ENCODE measurements around the gene DRAM1.
"Not testable (repeated sequence)": the region's sequence is repeated elsewhere in the genome, so short reads cannot be mapped to it uniquely, and the experiment has no call there.

Gene DRAM1

DNA sequence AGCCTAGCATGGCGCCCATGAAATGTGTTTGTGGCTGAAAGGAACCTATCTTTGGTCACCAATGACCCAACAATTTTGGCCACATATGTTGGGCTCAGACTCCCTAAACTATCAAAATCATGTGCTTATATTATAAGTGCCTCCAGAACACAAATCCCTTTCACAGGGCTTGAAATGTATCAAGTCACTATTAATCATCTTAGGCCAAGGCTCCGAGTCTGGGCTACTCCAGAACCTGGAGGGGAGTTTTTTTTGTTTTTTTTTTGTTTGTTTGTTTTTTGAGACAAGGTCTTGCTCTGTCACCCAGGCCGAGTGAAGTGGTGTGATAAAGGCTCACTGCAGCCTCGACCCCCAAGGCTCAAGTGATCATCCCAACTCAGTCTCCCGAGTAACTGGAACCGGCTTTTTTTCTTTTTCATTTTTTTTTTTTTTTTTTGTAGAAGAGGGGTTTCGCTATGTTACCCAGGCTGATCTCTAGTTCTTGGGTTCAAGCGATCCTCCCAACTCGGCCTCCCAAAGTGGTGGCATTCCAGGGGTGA, 989 bp upstream of the DRAM1 start:
- peak overlapping the region; percentile 95 for H3K4me3 ChIP-seq (ENCODE audit: low read length)
- TF ChIP-seq CTCF (conservative IDR thresholded peaks at IDR 0.05; ENCODE audit: low read length): no peak
- DNase-seq (ENCODE audit: low read depth): no peak

DNA sequence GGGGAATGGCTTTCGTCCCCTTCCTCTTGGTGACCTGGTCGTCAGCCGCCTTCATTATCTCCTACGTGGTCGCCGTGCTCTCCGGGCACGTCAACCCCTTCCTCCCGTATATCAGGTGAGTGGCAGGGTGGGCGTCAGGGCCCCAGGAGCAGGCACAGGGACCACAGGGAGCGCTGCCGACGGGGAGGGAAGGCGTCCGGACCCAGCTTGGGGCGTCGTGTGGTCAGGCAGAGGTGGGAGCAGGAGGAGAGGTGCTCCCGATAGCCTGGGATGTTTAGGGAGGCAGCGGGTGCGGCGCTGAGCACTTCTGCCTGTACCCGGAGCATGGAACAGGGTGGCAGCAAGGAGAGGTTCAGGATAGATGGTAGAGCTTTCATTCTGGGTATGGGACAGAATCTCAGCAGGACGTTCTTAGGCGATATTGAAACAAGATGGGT, 444 bp downstream of the DRAM1 start:
- H3K4me3 ChIP-seq (ENCODE audit: low read length): peak overlapping the region; percentile 95
- peak; percentile 18 for DNase-seq (ENCODE audit: low read depth)
- TF ChIP-seq CTCF (conservative IDR thresholded peaks at IDR 0.05; ENCODE audit: low read length): no peak

- no peak for TF ChIP-seq CTCF (conservative IDR thresholded peaks at IDR 0.05; ENCODE audit: low read length)
- H3K4me3 ChIP-seq (ENCODE audit: low read length): peak overlapping the region; percentile 95
- peak; percentile 32 for DNase-seq (ENCODE audit: low read depth)
Measured at GRCh38 chr12:101878243-101878821, 952 bp downstream of the DRAM1 start.

DNA sequence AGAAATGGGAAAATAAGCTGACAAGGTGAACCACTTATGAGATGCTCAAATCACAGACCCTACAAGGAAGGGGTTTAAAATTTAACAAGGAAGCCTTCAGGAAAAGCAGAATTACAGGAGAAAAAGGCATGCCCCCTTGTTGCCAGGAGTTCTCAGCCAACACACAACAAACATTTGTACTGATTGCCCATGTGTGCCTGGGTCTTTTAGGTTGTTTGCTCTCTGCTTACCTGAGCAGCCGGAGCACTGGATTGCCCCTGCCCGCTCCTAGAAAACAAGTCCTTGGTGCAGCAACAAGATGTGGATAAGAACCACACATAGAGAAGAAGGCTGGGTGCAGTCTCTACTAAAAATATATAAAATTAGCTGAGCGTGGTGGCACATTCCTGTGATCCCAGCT, 3.4 kb downstream of the DRAM1 start:
- no peak for DNase-seq (ENCODE audit: low read depth)
- no peak for TF ChIP-seq CTCF (conservative IDR thresholded peaks at IDR 0.05; ENCODE audit: low read length)
- no peak overlapping the region for H3K4me3 ChIP-seq (ENCODE audit: low read length)

GRCh38 chr12:101881228-101881627, 3.8 kb downstream of the DRAM1 start:
- DNase-seq (ENCODE audit: low read depth): no peak
- H3K4me3 ChIP-seq (ENCODE audit: low read length): no peak overlapping the region
- TF ChIP-seq CTCF (conservative IDR thresholded peaks at IDR 0.05; ENCODE audit: low read length): no peak

DNA sequence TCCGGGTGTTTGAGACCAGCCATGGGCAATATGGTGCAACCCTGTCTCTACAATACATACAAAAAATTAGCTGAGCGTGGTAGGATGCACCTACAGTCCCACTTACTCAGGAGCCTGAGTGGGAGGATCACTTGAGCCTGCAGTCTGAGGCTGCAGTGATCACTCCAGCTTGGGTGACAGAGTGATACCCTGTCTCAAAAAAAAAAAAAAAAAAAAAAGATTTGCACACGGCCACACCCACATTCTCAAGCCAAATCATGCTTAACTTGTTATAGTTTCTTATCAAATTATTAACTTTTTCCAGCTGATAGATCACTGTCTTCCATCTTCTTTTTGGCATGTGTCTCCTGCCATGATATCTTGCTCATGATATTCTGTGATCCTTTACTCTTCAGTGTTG, 6.8 kb downstream of the DRAM1 start:
- no peak overlapping the region for H3K4me3 ChIP-seq (ENCODE audit: low read length)
- no peak for TF ChIP-seq CTCF (conservative IDR thresholded peaks at IDR 0.05; ENCODE audit: low read length)
- DNase-seq (ENCODE audit: low read depth): no peak

- not testable (repeated sequence) for DNase-seq (ENCODE audit: low read depth); H3K4me3 ChIP-seq (ENCODE audit: low read length)
Measured at GRCh38 chr12:101884781-101885340, 7.5 kb downstream of the DRAM1 start.
